Upper lobe of right lung (tissue), 1 donor: ENCODE measurements around the gene OBSL1. TPM values are rescaled to one million over a fixed set of nuclear protein-coding genes. Genes with fewer than 3 reads are reported as not detected.

Experiments used
- ATAC-seq: fragments of 200-7000 bp; cut with Tn5 transposase; one replicate; pipeline ENCODE4 v1.9.1; 2020; ENCODE audit warnings: mild to moderate bottlenecking, moderate library complexity
- DNase-seq: peaks from one replicate; pipeline ENCODE4 v3.0.0-alpha.2; 2020
- H3K27ac ChIP-seq: fragments of 200-600 bp; one replicate; pipeline ENCODE4 v1.8.0; 2022
- H3K27me3 ChIP-seq: fragments of 200-600 bp; one replicate; pipeline ENCODE4 v1.8.0; 2022; ENCODE audit warnings: mild to moderate bottlenecking
- H3K36me3 ChIP-seq: fragments of 200-600 bp; one replicate; pipeline ENCODE4 v1.8.0; 2022
- H3K4me1 ChIP-seq: fragments of 200-600 bp; one replicate; pipeline ENCODE4 v1.8.0; 2022
- H3K4me3 ChIP-seq: fragments of 200-600 bp; one replicate; pipeline ENCODE4 v1.8.0; 2022; ENCODE audit warnings: mild to moderate bottlenecking
- H3K9me3 ChIP-seq: fragments of 200-600 bp; one replicate; pipeline ENCODE4 v1.8.0; 2022
- intact Hi-C: fragments of 100-400 bp; cut with DNase I; formaldehyde crosslinking; loops from one replicate; pipeline ENCODE4 v1.11.0; 2022
- total RNA-seq: library from RNA; stranded (reverse); fragmentation: NEBNext Ultra II Directional; extraction: Animal tissue kit (Norgen Biotek cat#: 25700); gene quantifications from one replicate; pipeline ENCODE4 v1.2.1, GENCODE V29; 2021
- TF ChIP-seq, protein P1 (sequence below): fragments of 200-600 bp; IDR thresholded peaks from one replicate; pipeline ENCODE4 v1.8.0; 2022; ENCODE audit warnings: antibody characterized with exemption
- donor health status: DM: no; HTN: yes; CAD: no; lungs with severe emphysema.

The OBSL1 gene
- total RNA-seq, 1 donor from 2014 or later = 72.8 TPM

DNA sequence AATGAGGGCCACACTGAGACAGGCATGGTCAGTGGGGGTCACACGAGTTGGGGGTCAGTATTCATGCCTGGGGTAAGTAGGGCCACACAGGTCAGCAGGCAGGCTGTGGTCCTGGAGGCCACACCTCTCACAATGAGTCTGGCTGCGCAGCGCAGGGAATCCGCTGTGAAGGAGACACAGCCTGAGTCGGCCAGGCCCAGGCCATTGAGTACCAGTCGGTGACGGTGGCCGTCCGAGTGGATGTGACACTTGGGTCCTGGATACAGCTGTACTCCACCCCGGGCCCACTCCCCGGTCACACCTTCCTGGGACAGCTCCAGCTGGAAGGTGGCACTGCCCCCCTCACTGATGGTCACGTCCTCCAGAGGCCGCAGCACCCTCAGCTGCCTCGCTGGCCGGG lies 17.0 kb downstream of the OBSL1 start:
- Histone ChIP-seq H3K9me3 (no peaks in the 10 kb centered on the region), H3K27me3 (peaks cover 23% of the 10 kb centered on the region), H3K4me3 (no peak overlapping the region), H3K36me3 (no peaks in the 10 kb centered on the region), H3K4me1 (peaks cover 11% of the 10 kb centered on the region), H3K27ac (no peak overlapping the region)
- ATAC-seq = no peak
- TF ChIP-seq, protein P1, sequence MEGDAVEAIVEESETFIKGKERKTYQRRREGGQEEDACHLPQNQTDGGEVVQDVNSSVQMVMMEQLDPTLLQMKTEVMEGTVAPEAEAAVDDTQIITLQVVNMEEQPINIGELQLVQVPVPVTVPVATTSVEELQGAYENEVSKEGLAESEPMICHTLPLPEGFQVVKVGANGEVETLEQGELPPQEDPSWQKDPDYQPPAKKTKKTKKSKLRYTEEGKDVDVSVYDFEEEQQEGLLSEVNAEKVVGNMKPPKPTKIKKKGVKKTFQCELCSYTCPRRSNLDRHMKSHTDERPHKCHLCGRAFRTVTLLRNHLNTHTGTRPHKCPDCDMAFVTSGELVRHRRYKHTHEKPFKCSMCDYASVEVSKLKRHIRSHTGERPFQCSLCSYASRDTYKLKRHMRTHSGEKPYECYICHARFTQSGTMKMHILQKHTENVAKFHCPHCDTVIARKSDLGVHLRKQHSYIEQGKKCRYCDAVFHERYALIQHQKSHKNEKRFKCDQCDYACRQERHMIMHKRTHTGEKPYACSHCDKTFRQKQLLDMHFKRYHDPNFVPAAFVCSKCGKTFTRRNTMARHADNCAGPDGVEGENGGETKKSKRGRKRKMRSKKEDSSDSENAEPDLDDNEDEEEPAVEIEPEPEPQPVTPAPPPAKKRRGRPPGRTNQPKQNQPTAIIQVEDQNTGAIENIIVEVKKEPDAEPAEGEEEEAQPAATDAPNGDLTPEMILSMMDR = no peak
- DNase-seq = no peak
- intact Hi-C loops = no loop called here

DNA sequence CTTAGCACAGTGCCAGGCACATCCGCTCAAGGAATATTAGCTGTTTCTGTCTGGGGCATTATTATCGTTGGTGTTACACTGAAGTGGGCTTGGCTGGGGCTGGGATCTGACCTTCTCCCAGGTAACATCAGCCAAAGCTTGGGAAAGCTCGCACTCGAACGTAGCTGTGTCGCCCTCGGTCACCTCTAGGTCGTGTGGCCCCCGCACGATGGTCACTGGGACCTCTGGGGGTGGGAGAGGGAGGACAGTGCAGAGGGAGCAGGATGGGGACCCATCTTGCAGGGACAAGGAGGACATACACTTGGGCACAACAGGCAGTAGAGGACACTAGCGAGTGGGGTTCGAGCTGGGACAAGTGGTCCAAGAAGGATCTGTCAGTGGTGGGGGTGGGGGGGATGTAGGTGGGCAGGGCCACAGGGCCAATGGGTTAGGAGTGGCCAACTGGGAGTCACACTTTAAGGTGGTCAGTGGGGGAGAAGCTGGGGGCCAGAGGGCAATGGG lies 17.8 kb downstream of the OBSL1 start:
- ATAC-seq = no peak

DNA sequence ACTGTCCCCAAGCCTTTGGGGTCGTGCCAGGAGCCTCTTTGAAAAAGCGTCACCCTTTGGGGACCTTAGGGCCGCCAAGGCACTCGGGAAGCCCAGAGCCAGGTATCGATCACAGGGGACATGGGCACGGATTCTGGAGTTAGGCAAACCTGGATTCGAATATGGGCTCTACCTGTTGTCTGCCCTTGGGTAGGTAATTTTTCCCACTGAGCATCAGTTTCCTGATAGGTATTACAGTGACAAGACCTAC lies 18.2 kb downstream of the OBSL1 start:
- ATAC-seq = no peak
- peak overlapping the region; percentile 69 for H3K4me3 ChIP-seq
- DNase-seq = no peak
- peaks cover 11% of the 10 kb centered on the region for H3K4me1 ChIP-seq
- TF ChIP-seq, protein P1 = no peak
- H3K9me3 ChIP-seq = no peaks in the 10 kb centered on the region
- no peaks in the 10 kb centered on the region for H3K36me3 ChIP-seq
- H3K27ac ChIP-seq = no peak overlapping the region
- intact Hi-C loops = no loop called here
- H3K27me3 ChIP-seq = peaks cover 23% of the 10 kb centered on the region

More for the DNA sequence above, 17.8 kb downstream of the OBSL1 start:
- Histone ChIP-seq H3K4me1 (peaks cover 11% of the 10 kb centered on the region), H3K36me3 (no peaks in the 10 kb centered on the region), H3K27ac (no peak overlapping the region), H3K9me3 (no peaks in the 10 kb centered on the region), H3K4me3 (no peak overlapping the region), H3K27me3 (peaks cover 23% of the 10 kb centered on the region)
- DNase-seq = no peak
- TF ChIP-seq, protein P1 = no peak
- intact Hi-C loops = no loop called here

DNA sequence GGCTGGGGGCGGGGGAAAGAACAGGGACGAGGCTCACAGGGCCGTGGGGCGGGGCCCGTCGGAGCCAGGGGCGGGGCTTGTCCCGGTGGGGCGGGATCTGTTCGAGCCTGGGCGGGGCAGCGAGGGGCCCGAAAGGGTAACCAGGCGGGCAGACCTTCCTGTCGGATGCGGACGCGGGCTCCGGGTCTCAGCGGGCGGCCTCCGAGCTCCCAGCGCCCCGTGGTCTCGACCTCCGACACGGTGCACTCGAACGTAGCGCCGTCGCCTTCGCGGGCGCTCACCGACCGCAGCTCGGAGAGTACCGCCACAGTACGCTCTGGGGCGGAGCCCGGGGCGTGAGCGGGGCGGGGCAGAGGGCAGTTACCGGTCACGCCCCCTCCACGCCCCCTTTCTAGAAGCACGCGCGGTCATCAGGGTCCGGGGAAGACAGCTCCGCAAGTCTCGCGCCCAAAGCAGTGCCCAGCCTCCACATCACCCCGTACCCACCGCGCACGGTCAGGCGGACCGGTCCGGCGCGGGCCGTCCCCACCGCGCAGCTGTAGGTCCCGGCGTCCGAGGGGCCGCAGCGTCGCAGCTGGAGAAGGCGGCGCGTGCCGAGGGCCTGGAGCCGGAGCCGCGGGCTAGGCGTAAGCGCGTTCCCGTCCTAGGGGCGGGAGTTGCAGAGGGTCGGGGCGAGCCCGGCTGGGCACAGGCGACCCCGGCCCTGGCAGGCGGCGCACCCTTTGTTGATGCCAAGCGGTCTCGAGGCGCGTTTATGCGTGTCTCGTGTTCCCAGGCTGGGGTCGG lies 18.8 kb downstream of the OBSL1 start:
- ATAC-seq = peak; percentile 93
- Histone ChIP-seq H3K4me1 (peaks cover 11% of the 10 kb centered on the region), H3K36me3 (no peaks in the 10 kb centered on the region), H3K27ac (peak overlapping the region; percentile 42), H3K27me3 (peaks cover 23% of the 10 kb centered on the region), H3K9me3 (no peaks in the 10 kb centered on the region), H3K4me3 (peak overlapping the region; percentile 69)
- TF ChIP-seq, protein P1 = no peak
- peak; percentile 92 for DNase-seq
- intact Hi-C loops = no loop called here

DNA sequence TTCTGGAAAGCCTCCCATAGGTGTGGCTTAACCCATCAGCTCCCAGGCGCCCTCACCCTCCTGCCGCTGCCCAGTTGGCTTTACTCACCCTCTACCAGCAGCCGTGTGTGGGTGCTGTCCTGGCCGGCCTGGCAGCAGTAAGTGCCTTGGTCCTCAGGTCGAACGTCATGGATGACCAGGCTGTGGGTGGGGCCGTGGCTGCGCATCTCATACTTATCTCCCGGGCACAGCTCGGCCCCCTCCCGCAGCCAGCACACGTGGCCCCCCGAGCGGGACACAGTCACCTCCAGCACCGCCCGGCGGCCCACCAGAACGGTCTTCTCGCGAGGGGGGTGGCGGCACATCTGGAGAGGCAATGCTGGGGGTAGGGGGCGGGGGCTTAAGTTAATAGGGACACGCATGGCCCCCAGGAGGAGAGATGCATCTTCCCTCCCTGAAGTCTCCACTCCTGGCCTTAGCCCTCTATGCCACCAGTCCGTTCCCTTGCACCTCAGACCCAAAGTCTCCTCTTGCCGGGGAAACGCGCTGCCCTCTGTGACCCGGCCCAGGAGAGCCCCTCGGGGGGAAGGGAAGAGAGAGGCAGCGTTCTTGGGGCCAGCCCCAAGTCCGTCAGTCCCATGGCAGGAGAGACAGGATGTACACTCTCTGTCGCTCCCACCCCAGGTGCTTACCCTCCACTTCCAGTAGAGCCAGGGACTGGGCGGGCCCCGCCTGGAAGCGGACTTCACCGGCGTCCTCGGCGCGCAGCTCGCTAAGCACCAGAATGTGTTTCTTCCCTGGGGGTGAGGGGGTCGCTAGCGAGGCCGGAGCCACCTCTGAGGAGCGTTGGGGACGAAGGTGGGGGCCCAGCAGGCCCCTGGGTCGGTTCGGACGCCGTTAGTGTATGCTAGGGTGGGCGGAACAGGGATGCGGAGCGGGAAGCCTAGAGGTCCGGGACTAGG lies 19.6 kb downstream of the OBSL1 start:
- peak; percentile 2 for ATAC-seq
- no peaks in the 10 kb centered on the region for H3K36me3 ChIP-seq

More for the DNA sequence above, 19.6 kb downstream of the OBSL1 start:
- peaks cover 23% of the 10 kb centered on the region for H3K27me3 ChIP-seq
- peak overlapping the region; percentile 69 for H3K4me3 ChIP-seq
- intact Hi-C loops = no loop called here
- peaks cover 11% of the 10 kb centered on the region for H3K4me1 ChIP-seq
- DNase-seq = no peak
- H3K9me3 ChIP-seq = no peaks in the 10 kb centered on the region
- no peak overlapping the region for H3K27ac ChIP-seq
- TF ChIP-seq, protein P1 = no peak
